T47D (cell line): ENCODE data around the gene SLC43A1.

ENCODE experiments used
- DNase-seq, 2 experiments: peaks; one replicate each; pipeline versions ENCODE4 v3.0.0 to v3.0.0-alpha.2; 2011 to 2012; ENCODE audit warnings: low read depth in 1 of 2, low spot score in 1 of 2
- JUND ChIP-seq: IDR thresholded peaks from 2 replicates; pipeline ENCODE4 v1.6.1; 2012; ENCODE audit warnings: low read depth
- in situ Hi-C: cut with HindIII; loops from 2 replicates; pipeline ENCODE4 v1.10.0; 2016; ENCODE audit warnings: low sequenced_read_pairs, low pct_unique_long_range_greater_than_20kb

The SLC43A1 gene

GRCh38 chr11:57515332-57516060 is at the start of gene SLC43A1:
SLC43A1 (minus strand) TSS chr11:57515702; CDS start chr11:57514111, 1,591 bp downstream.
- in situ Hi-C loops = no loop called here
- TF ChIP-seq JUND = no peak
- peak; percentile 40 to 73 for DNase-seq

- peak in 1 of 2 experiments; percentile 78 for DNase-seq
- TF ChIP-seq JUND = no peak
- in situ Hi-C loops = no loop called here
Observed at GRCh38 chr11:57562596-57562995, 47.1 kb upstream of the SLC43A1 start.

- in situ Hi-C loops = no loop called here
- no peak for TF ChIP-seq JUND
Observed at GRCh38 chr11:57560146-57560545, 44.6 kb upstream of the SLC43A1 start.

GRCh38 chr11:57556041-57556440 is 40.5 kb upstream of the SLC43A1 start:
- TF ChIP-seq JUND = no peak
- no peak for DNase-seq
- in situ Hi-C loops = no loop called here

More at GRCh38 chr11:57560146-57560545, 44.6 kb upstream of the SLC43A1 start:
- DNase-seq = peak in 1 of 2 experiments; percentile 91

DNA sequence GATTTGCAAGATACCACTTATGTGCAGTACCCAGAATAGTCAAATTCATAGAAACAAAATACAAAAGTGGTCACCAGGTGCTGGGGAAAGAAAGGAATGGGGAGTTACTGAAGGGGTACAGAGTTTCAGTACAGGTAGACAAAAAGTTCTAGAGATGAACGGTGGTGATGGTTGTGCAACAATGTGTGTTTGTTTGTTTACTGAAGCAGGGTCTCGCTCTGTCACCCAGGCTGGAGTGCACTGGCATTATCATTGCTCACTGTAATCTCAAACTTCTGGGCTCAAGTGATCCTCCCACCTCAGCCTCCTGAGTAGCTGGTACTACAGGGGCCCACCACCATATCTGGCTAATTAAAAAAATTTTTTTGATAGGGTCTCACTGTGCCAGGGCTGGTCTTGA is 39.9 kb upstream of the SLC43A1 start:
- DNase-seq = no peak
- no peak for TF ChIP-seq JUND
- in situ Hi-C loops = no loop called here

DNA sequence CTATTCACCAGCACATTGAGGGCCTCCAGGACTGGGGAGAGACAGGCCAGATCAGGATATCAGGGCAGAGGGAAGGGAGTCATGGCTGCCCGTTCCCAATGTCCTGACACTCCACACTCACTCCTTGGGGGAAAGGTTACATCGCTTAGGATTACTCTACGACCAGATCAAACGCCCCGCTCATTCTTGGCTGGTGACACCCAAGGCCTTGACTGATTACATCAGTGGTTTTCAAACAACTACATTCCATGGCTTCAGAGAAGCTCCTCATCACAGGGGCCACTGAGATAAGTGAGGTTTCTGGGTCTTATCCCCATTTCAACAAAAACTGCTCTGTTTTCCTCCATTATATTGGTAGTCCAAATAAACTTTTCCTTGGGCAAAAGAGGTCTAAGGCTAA is 37.0 kb upstream of the SLC43A1 start:
- TF ChIP-seq JUND = no peak
- in situ Hi-C loops = no loop called here
- DNase-seq = no peak

DNA sequence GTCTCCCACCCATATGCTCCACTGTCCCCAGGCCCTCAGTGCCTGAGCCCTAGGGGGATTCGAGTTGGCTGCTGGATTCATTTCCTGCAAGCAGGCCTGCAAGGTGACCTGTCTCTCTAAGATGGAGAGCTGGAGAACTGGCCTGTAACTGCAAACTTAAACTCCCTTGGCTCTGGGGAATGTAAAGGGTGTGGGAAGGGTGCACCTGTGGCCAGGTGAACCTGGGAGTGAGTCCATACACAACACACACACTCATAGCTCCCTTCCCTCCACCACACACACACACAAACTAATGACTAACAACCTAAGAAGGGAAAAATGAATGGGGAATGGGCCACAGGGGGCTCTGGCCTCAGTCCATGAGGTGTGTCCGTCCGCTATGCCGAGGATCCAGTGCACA is 36.4 kb upstream of the SLC43A1 start:
- TF ChIP-seq JUND = no peak
- DNase-seq = no peak
- in situ Hi-C loops = no loop called here

GRCh38 chr11:57549983-57550382 is 34.5 kb upstream of the SLC43A1 start:
- in situ Hi-C loops = no loop called here
- TF ChIP-seq JUND = no peak
- no peak for DNase-seq

GRCh38 chr11:57547854-57548377 is 32.4 kb upstream of the SLC43A1 start:
- DNase-seq = no peak
- TF ChIP-seq JUND = no peak
- in situ Hi-C loops = no loop called here

- in situ Hi-C loops = no loop called here
- peak in 1 of 2 experiments; percentile 29 for DNase-seq
- TF ChIP-seq JUND = no peak
Observed at GRCh38 chr11:57546869-57547475, 31.5 kb upstream of the SLC43A1 start.

DNA sequence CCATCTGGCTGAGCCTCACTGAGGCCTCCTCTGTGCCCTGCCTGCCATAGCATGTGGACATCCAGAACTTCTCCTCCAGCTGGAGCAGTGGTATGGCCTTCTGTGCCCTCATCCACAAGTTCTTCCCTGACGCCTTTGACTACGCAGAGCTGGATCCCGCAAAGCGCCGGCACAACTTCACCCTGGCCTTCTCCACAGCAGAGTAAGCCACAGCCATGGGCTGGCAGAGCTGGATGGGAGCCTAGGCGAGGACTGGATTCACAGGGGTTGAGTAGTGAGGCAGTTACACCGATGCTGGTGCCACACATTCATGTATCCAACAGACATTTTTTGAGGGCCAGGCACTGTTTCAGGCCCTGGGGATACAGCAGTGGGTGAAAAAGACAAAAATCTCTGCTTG is 30.9 kb upstream of the SLC43A1 start:
- in situ Hi-C loops = no loop called here
- no peak for TF ChIP-seq JUND
- no peak for DNase-seq

DNA sequence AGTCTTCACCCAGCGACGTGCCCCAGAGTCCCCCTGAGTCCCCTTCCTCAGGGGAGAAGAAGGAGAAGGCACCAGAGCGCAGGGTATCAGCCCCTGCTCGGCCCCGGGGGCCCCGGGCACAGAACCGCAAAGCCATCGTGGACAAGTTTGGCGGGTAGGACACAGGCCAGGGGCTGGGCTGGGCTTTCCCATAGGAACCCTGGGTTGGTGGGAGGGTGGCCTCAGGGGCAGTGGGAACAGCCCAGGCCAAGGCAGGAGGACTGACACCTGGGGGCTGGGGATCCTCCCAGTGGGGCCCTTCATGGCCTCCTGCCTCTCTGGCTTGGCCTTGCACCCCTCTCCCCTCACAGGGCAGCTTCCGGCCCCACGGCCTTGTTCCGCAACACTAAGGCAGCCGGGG is 30.4 kb upstream of the SLC43A1 start:
- no peak for TF ChIP-seq JUND
- in situ Hi-C loops = no loop called here
- DNase-seq = no peak

DNA sequence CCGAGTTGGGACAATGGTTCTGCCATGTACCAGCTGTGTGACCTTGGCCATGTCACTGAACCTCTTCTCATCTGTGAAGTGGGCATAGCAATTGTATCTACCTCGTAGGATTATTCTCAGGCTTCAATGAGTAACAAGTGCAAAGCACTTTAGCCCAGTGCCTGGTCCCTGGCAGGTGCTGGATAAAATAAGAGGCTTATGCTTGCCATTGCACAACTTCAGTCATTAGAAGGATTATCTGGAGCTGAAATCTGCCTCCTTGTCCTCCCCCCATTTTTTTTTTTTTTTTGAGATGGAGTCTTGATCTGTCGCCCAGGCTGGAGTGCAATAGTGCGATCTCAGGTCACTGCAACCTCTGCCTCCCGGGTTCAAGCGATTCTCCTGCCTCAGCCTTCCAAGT is 29.1 kb upstream of the SLC43A1 start:
- no peak for DNase-seq
- in situ Hi-C loops = no loop called here
- TF ChIP-seq JUND = no peak
